Measurements from ENCODE around the gene C9orf153.

GRCh38 chr9:86282979-86283535 lies 23.6 kb upstream of the C9orf153 start:
- TF ChIP-seq CTCF (IDR thresholded peaks at IDR 0.05; ENCODE audit: insufficient read depth, low read length, poor library complexity, severe bottlenecking) (no peak), EZH2phosphoT487 (conservative IDR thresholded peaks at IDR 0.05; ENCODE audit: low read length) (no peak)
